Right ventricle myocardium inferior (tissue), 1 donor: Measurements from ENCODE around the gene TRUB2. TPM values are rescaled to one million over a fixed set of nuclear protein-coding genes. Genes with fewer than 3 reads are reported as not detected.
A peak's percentile ranks its signal among the peaks of the same experiment; 100 is the strongest.
"Not testable (repeated sequence)": the region's sequence is repeated elsewhere in the genome, so short reads cannot be mapped to it uniquely, and the experiment has no call there.

Experiments
- ATAC-seq: fragments of 200-7000 bp; cut with Tn5 transposase; one replicate; pipeline ENCODE4 v1.9.1; 2020; ENCODE audit warnings: mild to moderate bottlenecking, moderate library complexity
- DNase-seq: peaks from one replicate; pipeline ENCODE4 v3.0.0; 2021; ENCODE audit errors: missing footprints
- intact Hi-C: fragments of 100-400 bp; cut with DNase I; formaldehyde crosslinking; loops from one replicate; pipeline ENCODE4 v1.11.0; 2022
- total RNA-seq: library from RNA; stranded (reverse); fragmentation: NEBNext Ultra II Directional; extraction: Animal tissue kit (Norgen Biotek cat#: 25700); gene quantifications from one replicate; pipeline ENCODE4 v1.2.1, GENCODE V29; 2021
- donor health status: DM: no; HTN: yes; CAD: no; lungs with severe emphysema.

TRUB2 gene
- total RNA-seq, 1 donor from 2014 or later = 37.4 TPM

DNA sequence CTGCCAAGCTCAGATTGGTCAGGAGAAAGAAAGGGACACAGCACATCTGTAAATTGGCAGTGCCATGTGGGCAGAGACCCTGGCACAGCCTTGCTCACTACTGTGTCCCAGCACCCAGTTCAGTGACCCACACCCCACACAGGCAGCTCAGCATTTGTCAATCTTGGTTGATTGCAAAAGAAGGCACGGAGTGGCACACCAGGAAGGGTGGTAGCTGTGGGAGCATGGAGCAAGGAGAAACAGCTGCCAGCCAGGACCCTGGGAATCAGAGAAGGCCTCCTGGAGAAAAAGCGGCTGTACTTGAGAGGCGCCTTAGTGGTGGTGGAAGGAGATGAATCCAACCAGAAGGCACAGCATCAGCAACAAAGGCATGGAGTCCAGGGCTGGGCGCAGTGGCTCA is 21.6 kb upstream of the TRUB2 start:
- DNase-seq (no peak), ATAC-seq (no peak)
- intact Hi-C loops = no loop called here

DNA sequence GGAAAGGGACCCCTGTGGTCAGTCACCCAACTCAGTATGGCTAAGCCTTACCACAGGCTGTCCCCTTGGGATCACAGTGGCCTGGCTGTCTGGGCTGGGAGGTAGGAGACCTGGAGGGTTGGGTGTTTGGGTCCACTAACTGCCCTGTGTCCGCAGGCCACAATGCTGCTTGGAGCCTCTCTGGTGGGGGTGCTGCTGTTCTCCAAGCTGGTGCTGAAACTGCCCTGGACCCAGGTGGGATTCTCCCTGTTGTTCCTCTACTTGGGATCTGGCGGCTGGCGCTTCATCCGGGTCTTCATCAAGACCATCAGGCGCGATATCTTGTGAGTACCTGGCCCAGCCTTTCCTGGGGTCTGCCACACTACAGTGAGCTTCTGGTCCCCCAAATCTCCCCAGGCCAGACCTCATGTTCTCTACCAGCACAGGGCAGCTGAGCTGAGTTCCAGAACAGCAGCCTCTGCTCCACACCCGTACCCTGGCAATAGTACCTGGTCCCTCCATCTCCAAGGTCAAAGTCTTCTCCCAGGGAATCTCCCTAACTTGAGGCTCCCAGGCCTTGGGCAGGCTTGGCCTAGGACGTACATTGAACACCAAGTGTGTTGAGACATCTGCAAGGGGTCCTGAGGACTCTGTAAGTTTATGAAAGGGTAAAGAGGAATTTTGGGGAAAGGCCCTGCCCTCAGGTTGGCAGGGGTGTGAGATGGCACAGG is 20.9 kb upstream of the TRUB2 start:
- ATAC-seq = no peak
- intact Hi-C loops = no loop called here
- peak; percentile 43 for DNase-seq

DNA sequence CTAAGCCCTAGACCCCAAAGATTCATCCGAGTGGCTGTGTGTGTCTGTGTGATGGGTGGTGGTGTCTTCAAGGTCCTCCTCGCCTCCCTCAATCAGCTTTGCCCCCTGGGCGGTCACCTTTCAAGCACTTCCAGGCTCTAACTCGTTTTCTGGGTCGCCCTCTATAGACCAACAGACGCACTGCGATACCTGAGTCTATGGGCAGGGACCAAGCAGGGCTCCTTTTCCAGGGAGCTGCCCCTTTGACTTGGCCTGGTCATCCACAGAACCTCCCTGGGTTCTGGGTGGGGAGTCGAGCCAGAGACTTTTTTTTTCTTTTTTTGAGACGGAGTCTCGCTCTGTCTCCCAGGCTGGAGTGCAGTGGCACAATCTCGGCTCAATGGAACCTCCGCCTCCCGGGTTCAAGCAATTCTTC is 19.2 kb upstream of the TRUB2 start:
- ATAC-seq = peak; percentile 68
- peak; percentile 67 for DNase-seq
- intact Hi-C loops = loop anchor here (1.0 kb wide), 1 partner anchor 46 kb away; no protein-coding TSS in a partner anchor

DNA sequence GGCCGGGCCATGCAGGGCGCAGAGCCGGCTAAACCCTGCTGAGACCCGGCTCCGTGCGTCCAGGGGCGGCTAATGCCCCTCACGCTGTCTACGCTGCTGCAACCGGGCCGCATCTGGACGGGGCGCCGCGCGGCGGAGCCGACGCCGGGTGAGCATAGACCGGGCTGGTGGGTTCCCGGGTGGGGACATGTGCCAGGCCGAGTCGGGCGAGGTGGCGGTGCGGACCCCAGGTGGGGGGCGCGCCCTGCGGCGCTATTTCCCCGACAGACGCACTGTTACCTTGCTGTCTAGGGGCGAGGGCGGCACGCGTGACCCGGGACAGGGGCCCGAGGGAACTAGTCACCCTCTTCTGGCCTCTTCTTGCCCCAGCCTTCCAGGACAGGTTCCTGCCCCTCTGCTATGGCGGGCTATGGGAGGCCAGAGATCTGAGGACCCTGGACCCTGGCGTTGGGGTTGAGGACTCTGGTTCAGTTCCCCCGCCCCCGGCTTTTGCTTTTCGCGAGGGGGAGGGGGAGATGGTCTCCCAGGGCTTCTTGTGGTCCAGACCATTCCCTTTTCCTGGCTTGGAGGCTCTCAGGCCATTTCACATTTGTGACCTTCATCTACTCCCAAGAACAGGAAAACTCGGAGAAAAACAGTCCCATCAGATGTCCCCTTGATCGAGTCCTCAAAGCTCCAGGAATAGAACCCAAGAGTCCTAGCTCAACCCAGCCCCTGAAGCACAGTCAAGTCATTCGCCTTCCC is 18.6 kb upstream of the TRUB2 start:
- peak; percentile 6 for ATAC-seq
- intact Hi-C loops = loop anchor here (1.0 kb wide), 1 partner anchor 46 kb away; no protein-coding TSS in a partner anchor
- DNase-seq = peak; percentile 75

DNA sequence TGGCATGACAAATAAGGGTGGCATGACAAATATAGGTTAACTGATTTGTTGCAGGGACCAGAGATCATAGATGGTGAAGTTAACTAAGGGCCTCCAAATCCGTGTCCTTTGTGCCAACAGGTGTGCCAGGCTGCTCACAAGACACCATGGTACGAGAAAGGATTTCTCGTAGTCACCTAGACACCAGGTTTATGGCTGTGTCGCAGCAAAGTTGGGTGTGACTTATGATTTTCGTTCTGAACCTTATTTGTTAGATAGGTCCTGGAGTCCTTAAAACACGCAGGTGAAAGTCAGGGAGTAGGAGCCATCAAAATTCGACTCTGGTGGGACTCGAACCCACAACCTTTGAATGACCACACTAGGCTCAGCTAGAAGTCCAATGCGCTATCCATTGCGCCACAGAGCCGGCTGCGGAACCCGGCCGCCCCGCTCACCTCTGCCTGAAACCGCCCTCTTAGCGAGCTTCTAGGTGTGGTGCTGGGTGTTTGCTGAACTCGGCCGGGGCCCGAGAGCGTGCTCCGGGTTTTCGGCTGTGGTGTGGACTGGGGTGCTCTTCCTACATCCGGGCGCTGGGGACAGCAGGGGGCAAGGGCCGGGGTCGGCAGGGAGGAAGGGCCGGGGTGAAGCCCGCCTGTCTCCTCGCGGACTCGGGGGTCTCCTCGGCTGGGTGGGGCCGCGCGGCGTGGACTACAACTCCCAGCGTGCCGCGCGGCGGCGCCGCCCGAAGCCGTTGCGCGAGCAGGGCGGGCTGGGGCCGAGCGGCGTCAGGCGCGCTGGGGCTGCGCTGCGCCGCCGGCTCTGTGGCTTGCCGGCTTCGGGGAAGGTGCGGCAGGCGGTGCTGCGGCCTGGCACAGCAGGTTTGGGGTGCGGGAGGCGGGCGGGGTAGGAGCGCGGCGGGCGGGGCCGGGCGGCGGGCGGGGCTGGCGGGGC is 17.8 kb upstream of the TRUB2 start, which contains the start of gene SLC27A4:
SLC27A4 (plus strand) TSS at position 767 of the 930 bp plus-strand sequence. CDS start 2,606 bp downstream, outside the sequence.
- intact Hi-C loops = no loop called here
- ATAC-seq (peak; percentile 93), DNase-seq (peak; percentile 87)

DNA sequence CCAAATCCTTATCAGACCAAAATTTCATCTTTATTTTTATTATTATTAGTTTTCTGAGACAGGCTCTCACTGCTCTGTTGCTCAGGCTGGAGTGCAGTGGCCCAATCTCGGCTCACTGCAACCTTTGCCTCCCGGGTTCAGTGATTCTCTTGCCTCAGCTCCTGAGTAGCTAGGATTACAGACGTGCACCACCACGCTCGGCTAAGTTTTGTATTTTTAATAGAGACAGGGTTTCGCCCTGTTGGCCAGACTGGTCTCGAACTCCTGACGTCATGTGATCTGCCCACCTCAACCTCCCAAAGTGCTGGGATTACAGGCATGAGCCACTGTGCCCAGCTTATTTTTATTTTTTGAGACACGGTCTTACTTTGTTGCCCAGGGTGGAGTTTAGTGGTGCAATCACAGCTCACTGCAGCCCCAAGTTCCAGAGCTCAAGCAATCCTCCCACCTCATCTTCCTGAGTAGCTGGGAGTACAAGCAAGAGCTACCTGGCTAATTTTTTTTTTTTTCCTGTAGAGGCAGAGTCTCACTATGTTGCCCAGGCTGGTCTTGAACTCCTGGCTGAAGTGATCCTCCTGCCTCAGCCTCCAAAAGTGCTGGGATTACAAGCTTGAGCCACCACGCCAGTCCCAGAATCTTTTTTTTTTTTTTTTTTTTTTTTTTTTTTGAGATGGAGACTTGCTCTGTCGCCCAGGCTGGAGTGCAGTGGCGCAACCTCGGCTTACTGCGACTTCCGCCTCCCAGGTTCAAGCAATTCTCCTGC is 16.8 kb upstream of the TRUB2 start:
- peak; percentile 35 for DNase-seq
- intact Hi-C loops, ATAC-seq: not testable (repeated sequence)

DNA sequence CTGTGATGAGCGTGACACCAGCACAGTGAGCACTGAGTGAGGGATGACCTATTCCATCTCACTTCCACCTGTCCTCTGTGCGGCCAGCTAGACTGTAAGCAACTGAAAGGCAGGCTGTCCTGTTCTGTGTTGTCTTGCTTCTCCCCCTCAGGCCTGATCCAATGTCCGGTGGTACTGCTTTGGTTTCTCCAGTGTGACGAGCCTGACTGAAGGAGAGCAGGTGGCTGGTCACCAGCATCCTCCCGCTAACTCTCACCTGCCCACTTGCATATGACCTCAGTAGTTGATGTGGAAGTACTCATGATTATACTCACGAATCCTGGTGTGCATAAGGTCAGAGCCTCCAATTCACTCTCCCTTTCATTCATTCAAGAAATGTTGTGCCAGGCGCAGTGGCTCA is 15.7 kb upstream of the TRUB2 start:
- ATAC-seq (no peak), DNase-seq (peak; percentile 11)

DNA sequence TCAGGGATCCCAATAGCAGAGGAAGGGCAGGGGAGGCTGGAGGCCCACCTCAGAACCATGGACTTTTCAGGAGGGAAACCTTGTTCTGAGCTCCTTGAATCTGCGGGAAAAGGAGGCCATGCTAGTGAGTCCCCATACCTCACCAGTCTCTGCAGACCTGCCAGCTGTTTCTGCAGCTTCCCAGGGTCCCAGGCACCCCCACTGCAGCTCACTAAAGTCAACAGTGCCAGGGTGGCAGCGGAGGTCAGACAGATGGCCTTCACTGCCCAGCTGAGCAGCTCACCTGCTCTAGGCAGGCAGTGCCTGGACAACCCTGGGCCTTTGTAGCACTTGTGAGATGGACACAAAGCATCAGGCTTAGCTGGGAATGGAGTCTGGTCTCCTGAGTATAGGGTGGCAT is 13.7 kb upstream of the TRUB2 start:
- ATAC-seq = no peak
- peak; percentile 47 for DNase-seq
- intact Hi-C loops = no loop called here

More for the DNA sequence above, 15.7 kb upstream of the TRUB2 start:
- intact Hi-C loops = no loop called here

DNA sequence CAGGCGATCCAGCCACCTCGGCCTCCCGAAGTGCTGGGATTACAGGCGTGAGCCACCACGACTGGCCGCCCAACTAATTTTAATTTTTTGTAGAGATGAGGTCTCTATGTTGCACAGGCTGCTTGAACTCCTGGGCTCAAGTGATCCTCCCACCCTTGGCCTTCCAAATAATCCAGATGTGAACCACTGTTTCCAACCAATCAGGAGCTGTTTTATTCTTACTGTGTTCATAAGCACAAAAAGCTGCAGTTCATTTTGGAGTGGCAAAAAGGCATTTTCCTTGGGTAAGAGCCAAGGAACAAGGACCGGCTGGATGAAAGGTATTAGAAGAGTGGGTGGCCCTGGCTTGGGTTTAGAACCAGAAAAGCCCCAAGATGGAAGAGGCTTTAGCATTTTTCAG is 12.9 kb upstream of the TRUB2 start:
- intact Hi-C loops = no loop called here
- peak; percentile 18 for DNase-seq
- ATAC-seq = no peak

DNA sequence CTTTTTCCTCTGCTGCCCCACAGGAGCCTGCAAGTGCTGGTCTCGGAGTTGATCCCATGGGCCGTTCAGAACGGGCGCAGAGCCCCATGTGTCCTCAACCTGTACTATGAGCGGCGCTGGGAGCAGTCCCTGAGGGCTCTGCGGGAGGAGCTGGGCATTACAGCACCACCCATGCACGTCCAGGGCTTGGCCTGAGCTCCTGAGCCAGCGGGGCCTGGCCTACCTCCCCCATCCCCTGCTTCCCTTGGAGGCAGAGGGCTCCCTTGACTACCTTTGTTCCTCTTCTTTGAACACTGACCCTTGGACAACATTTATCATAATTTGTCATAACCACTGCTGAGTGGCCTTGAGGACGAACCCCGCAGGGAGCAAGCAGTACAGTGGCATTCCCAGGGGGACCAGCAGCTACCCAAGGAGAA is 11.2 kb upstream of the TRUB2 start:
- ATAC-seq (no peak), DNase-seq (peak; percentile 46)
- intact Hi-C loops = no loop called here

DNA sequence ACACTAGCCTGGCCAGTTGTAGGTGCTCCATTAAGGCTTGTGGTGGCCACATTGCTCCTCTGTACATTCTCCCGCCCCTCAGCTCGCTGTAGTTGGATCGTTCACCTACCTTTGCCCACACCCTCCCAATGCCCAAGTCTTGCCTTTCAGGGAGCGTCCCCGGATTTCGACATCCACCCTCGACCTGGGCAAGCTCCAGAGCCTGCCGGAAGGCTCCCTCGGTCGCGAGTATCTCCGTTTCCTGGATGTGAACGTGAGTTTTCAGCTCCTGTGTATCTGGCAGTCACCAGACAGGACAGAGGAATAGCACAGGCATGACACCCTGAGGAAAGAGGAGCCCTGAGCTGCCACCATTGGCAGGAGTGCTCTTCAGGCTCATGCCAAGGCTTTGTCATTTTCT is 3.4 kb upstream of the TRUB2 start:
- intact Hi-C loops = no loop called here
- no peak for DNase-seq
- no peak for ATAC-seq

DNA sequence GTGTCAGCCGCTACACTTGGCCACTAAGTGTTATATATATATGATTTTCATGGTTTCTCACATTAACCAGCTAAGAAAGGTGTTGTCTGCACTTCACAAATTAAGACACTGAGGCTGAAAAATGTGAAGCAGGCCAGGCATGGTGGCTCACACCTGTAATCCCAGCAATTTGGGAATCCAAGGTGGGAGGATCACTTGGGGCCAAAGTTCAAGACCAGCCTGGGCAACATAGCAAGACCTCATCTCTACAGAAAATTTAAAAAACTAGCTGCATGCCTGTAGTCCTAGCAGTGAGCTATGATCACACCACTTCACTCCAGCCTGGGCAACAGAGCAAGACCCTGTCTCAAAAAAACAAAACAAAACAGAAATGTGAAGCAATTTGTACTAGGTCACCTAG is 2.2 kb upstream of the TRUB2 start:
- DNase-seq = no peak
- no peak for ATAC-seq
- intact Hi-C loops = loop anchor here (5.0 kb wide), 1 partner anchor 47 kb away; the partner anchor contains the start of genes GOLGA2 and SWI5

DNA sequence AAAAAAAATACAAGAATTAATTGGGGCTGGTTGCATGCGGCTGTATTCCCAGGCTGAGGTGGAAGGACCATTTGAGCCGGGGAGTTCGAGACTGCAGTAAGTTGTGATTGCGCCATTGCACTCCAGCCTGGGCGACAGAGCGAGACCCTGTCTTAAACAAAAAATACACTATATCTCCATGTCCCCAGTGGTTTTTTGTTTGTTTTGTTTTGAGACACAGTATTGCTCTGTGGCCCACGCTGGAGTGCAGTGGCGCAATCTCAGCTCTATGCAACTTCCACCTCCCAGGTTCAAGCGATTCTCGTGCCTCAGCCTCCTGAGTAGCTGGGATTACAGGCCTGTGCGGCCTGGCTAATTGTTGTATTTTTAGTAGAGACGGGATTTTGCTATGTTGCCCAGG is 1.5 kb upstream of the TRUB2 start:
- intact Hi-C loops = loop anchor here (5.0 kb wide), 1 partner anchor 46 kb away; the partner anchor contains the start of genes GOLGA2 and SWI5
- DNase-seq = no peak
- no peak for ATAC-seq

DNA sequence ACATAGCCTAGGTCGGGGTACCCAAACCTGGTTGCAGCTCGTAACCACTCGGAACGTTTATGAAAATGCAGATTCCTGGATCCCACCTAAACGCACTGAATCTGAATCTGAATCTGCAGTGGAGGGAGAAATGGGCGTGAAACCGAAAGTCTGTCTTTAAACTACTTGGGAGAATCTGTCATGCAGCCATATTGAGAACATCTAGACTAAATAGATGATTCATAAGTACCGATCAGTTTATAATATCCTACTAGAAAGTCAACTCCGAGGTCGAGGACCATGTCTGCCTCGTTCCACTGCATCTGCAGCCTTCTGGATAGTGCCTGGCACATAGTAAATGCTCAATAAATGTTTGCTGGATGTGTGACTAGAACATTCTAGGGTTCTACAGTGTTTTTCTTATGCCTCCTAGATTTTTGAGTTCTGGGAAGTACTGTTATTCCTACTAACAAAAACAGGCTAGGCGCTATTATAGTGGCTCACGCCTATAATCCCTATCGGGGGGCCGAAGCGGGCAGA is 1.0 kb upstream of the TRUB2 start:
- ATAC-seq = no peak
- intact Hi-C loops = loop anchor here (5.0 kb wide), 1 partner anchor 46 kb away; the partner anchor contains the start of genes GOLGA2 and SWI5

DNA sequence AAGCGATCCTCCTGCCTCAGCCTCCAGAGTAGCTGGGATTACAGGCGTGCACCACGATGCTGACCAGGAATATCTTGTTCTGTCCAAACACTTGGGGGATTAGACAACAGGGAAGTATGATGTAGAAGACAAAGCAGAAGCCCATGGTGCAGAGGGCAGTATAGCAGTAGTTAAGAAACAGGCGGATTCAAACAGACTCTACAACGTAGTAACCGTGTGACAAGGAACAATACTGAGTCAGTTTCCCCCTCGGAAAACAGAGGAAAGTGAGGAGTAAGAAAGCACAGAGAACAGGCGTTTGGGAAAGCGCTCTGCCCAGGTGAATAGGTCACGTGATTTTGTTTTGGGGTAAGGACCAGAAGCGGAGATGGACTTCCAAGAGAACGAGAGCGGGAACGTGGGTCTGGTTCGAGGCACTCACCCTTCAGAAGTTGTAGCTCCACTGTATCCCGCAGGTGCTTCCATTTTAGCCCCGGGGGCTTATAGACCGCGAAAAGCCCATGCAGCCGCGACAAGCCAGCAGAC is 306 bp downstream of the TRUB2 start:
- ATAC-seq = no peak
- no peak for DNase-seq
- intact Hi-C loops = loop anchor here (5.0 kb wide), 1 partner anchor 45 kb away; the partner anchor contains the start of genes GOLGA2 and SWI5

More for the DNA sequence above, 1.0 kb upstream of the TRUB2 start:
- DNase-seq = no peak

DNA sequence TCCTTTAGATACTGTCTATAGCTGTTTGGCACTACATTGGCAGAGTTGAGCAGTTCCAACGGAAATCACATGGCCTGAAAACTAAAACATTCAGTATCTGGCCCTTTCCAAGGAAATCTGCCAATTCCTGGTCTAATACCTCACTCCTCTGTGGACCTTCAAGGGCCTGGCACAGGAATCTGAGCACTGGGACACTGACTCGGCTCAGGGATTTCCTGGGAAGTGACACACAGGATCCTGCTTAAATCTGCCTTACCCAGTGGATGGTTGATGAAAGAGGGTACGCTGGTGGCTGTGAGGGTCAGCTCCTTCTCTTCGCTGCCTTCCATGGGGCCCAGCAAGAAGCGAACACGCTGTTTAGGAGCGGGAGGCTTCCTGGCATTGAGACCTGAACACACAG is 904 bp downstream of the TRUB2 start:
- DNase-seq (no peak), ATAC-seq (no peak)
- intact Hi-C loops = loop anchor here (5.0 kb wide), 1 partner anchor 44 kb away; the partner anchor contains the start of genes GOLGA2 and SWI5

DNA sequence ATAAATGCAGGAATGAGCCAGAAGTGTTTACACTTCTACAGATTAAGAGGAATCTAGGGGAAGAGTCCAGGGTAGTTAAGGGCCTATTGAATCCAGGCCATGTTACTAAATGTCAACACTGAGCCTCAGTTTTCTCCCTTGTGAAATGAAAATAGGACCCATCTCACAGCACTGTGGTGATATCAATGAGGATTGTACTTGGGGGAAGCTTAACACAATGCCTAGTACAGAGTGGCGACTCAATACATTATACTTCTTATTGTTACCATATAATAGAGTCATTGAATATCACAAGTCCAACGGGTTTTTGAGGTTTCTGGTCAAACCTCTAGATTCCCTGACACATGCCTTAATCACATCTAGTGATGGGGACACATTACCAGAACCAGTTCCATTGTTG is 4.6 kb downstream of the TRUB2 start:
- ATAC-seq (no peak), DNase-seq (no peak)
- intact Hi-C loops = no loop called here
